MV-4-11 (cell line): ENCODE measurements around the gene C8G.

Experiments
- DNase-seq: peaks from one replicate; lab custom pipeline; 2025; lab: John Stamatoyannopoulos, UW

C8G gene

GRCh38 chr9:136944519-136945332 is at the start of gene C8G, which contains the start of gene FBXW5:
Gene C8G (plus strand): TSS chr9:136945243. CDS start chr9:136945321, 78 bp downstream.
Gene FBXW5 (minus strand): TSS chr9:136944738. CDS start chr9:136944083, 655 bp downstream.
- DNase-seq: peak; percentile 88

- DNase-seq: no peak
Measured at GRCh38 chr9:136896027-136896426, 49.0 kb upstream of the C8G start.

DNA sequence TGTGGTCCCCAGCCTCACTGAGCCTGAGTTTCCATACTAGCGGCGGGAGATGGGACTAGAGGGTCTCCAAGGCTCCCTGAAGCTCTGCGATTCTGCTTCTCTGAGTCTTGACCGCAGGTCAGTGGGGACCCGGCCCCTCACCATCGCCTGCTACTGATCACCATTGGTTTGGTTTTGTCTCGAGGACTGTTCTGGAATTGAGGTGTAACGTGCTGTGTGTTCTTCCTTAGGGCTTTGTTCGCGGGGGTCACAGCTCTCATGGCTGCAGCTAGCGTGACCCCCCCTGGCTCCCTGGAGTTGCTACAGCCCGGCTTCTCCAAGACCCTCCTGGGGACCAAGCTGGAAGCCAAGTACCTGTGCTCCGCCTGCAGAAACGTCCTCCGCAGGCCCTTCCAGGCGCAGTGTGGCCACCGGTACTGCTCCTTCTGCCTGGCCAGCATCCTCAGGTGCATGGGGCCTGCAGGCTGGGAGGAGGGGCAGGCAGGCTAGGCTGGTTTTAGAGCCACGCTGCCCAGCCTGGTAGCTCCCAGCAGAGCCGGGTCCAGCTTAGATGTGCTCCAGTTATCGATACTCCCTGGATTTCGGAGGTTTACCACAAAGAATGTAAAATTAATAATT is 46.5 kb upstream of the C8G start:
- DNase-seq: no peak

GRCh38 chr9:136899196-136899595 is 45.8 kb upstream of the C8G start:
- DNase-seq: no peak

DNA sequence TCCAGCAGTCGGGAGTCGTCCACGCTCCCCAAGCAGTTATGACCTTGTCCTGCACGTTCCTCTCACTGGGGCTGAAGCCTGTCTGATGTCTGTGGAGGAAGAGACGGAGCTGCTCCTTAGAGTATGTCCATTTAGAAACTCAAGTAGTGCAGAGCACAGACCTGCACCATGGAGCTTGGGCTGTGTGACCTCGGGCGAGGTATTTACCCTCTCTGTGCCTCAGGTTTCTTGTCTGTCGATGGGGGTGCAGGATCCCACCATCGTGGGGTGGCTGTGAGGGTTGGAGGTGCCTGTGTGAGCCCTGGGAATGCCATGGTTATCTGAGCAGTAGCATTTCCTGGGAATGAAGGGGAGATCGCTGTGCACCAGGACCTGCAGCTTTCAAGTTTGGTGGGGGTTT is 44.5 kb upstream of the C8G start:
- DNase-seq: no peak

DNA sequence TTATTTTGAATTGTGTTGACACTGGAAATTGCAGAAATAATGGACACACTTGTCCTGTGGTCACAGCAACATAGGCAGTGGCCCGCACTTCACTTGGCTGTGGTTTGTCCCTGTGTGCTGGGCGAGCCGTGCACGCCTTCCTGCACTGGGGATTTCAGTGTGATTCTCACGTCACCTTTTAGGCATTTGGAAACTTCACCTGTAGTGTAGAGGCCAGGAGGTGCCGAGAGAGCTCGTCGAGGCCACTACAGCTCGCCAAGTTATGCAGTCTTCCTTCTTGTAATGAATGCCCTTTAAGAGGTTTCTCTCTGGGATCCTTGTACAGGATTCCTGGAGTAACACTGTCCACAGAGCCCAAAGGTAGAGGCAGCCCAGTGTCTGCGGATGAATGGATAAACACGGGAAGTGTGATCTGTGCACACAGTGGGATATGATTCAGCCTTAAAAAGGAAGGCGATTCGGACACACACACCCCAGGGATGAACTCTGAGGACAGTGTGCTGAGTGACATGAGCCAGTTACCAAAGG is 44.0 kb upstream of the C8G start:
- DNase-seq: no peak

GRCh38 chr9:136901516-136902258 is 43.4 kb upstream of the C8G start:
- DNase-seq: peak; percentile 53

GRCh38 chr9:136902259-136902821 is 42.7 kb upstream of the C8G start:
- no peak for DNase-seq

GRCh38 chr9:136903041-136903554 is 41.9 kb upstream of the C8G start:
- no peak for DNase-seq

DNA sequence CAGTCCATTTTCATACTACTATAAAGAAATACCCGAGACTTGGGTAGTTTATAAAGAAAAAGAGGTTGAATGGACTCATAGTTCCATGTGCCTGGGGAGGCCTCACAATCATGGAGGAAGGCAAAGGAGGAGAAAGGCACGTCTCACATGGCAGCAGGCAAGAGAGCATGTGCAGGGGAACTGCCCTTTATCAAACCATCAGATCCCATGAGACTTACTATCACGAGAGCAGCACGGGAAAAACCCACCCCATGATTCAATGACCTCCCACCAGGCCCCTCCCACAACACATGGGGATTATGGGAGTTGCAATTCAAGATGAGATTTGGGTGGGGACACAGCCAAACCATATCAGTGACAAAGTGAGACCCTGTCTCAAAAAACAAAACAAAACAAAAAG is 38.8 kb upstream of the C8G start:
- no peak for DNase-seq

DNA sequence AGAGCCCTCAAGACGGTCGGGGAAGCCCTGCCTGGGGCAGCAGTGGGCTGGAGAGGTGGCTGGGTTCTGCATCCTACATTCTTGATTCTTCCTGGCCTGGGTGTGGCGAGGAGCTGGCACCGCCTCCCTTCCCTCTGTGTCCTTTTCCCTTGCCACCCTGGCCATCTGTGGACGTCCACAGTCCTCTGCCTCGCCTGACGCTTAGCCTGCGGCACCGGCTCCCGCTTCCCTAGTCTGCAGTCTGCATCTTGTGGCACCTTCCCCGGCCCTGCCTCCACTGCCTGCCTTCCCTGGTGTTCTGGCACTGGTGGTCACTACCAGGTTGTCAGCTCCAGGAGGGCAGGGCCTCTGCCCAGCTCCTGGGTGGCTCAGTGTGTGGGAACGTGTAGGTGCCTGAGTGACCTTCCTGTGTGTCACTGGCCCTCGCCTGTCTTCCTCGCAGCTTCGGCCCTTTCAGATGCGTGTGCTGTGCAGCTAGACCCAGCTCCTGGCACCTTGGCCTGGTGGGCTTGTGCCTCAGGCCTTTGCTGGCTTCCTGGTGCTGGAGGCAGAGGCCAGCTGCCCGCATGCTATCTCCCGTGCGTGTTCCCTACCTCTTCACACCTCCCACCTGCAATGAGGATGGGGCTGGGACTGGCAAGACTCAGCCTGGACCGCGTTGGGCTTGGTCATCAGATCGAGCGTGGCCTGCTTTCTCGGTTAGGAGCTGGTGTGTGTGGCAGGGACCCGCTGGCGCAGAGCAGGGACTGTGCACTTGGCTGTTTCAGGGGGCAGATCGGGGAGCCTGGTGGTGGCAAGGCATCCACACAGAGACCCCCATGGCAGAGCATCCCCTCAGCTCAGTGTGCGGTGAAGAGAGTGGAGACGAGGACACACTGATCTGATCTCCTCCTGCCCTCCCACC is 37.8 kb upstream of the C8G start:
- DNase-seq: no peak

GRCh38 chr9:136910197-136910900 is 34.7 kb upstream of the C8G start:
- no peak for DNase-seq

- no peak for DNase-seq
Measured at GRCh38 chr9:136910901-136911245, 34.2 kb upstream of the C8G start.

DNA sequence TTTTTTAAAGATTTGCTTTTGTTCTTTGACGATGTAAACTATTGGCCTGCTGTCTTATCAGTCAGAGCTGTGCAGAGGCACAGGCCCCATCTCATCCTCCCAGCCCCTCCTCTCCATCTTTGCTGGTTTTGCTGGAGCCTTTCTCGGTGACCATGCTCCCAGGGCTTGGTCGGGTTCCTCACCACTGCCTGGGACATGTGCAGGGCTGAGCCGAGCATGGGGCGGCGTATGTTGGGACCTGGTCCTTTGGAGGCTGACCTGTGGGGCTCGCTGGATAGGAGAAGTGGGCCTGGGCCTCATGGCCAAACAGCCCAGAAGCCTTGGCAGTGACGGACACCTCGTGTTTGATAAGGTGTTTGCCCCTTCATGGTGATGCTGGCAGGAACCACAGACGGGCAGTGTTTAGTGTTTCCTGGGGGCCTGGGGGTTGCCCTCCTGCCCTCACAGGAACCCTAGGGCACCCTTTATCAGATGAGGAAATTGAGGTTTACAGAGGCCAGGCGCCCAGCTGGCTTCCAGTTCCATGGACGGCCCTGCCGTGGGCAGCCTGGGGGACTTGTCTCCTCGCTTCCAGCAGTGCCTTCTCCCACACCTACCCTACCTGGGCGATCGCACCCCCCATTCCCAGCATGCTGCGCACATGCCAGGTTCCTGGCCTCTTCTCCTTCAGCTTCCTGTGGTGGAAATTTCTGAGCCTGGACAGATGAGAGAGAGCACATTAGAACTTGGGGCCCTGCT is 31.2 kb upstream of the C8G start:
- no peak for DNase-seq

DNA sequence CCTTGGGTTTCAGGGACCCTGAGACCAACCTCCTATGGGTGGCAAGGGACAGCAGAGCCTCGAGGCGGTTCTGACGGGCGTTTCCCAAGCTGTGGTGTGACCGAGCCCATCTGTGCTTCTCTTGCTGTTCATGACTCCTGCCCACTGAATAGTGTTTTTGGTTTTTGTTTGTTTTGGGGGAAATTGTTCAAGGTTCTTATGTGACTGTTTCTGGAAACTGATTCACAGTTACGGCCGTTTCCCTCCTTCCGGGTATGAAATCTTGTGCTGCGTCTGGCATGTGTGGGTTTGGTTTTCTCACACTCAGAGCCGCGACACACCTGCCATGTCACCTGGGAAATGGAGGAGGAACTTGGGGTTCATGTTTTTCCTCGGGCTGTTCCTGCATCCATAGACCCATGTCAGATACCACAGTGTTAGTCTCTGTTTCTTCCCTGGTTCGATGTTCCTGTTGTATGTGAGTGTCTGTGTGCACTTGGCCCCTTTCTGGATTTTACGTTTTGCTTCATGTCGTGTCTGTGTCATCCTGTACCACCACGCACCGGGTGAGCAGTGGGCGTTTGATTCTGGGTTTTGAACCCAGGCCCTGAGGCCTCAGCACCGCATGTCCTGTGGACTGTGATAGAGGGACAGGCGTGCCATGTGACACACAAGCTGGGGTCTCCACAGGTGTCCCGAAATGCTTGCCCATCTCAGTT is 29.3 kb upstream of the C8G start:
- DNase-seq: no peak

- DNase-seq: no peak
Measured at GRCh38 chr9:136916330-136917184, 28.5 kb upstream of the C8G start.

- DNase-seq: no peak
Measured at GRCh38 chr9:136917902-136918301, 27.1 kb upstream of the C8G start.

DNA sequence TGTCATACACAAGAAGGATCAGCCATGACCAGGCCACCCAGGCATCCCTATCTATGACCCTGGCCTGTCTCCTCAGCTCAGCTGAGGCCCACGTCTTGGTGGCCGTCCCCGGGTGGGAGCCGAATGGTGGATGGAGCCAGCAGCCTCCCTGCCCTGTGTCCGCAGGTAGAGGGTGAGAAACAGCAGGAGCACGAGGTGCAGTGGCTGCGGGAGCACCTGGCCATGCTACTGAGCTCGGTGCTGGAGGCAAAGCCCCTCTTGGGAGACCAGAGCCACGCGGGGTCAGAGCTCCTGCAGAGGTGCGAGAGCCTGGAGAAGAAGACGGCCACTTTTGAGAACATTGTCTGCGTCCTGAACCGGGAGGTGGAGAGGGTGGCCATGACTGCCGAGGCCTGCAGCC is 25.0 kb upstream of the C8G start:
- DNase-seq: no peak
